IgD-negative memory B cell (primary cell): ENCODE data around the gene SYT7. TPM values are rescaled to one million over a fixed set of nuclear protein-coding genes. Genes with fewer than 3 reads are reported as not detected.
"Not testable (repeated sequence)": the region's sequence is repeated elsewhere in the genome, so short reads cannot be mapped to it uniquely, and the experiment has no call there.

Source experiments
- H3K27ac Mint-ChIP-seq, 3 donors: one replicate each; pipeline ENCODE4 v1.8.0; 2020 to 2022; ENCODE audit warnings: mild to moderate bottlenecking in 3 of 3, mixed read lengths in 3 of 3, moderate library complexity in 1 of 3
- H3K27me3 Mint-ChIP-seq: one replicate; pipeline ENCODE4 v1.8.0; 2021; ENCODE audit warnings: mixed read lengths
- H3K36me3 Mint-ChIP-seq: one replicate; pipeline ENCODE4 v1.8.0; 2020; ENCODE audit warnings: mild to moderate bottlenecking, mixed read lengths
- H3K4me1 Mint-ChIP-seq, 3 donors: one replicate each; pipeline ENCODE4 v1.8.0; 2020 to 2022; ENCODE audit warnings: mixed read lengths in 3 of 3, mild to moderate bottlenecking in 1 of 3
- H3K4me3 Mint-ChIP-seq, 4 donors: one replicate each; pipeline ENCODE4 v1.8.0; 2020 to 2022; ENCODE audit warnings: mild to moderate bottlenecking in 4 of 4, mixed read lengths in 4 of 4, moderate library complexity in 3 of 4
- H3K9me3 Mint-ChIP-seq, 3 donors: one replicate each; pipeline ENCODE4 v1.8.0; 2020 to 2021; ENCODE audit warnings: mixed read lengths in 3 of 3, mild to moderate bottlenecking in 1 of 3
- polyA plus RNA-seq: library from polyadenylated mRNA; unstranded; fragments of 300-500 nt; fragmentation: Illumina TruSeq; gene quantifications from one replicate; pipeline ENCODE4 v1.2.3, GENCODE V29; 2021

SYT7 gene
- polyA plus RNA-seq, 1 donor from 2014 or later, result not detected

- Mint-ChIP-seq H3K4me3 (no peak overlapping the region), H3K27ac (no peak overlapping the region), H3K9me3 (no peaks in the 10 kb centered on the region), H3K36me3 (peaks cover 10% of the 10 kb centered on the region), H3K27me3 (no peaks in the 10 kb centered on the region), H3K4me1 (peaks cover 0 to 4% (median 0%) of the 10 kb centered on the region in 3 donors)
Observed at GRCh38 chr11:61475433-61475832, 105.4 kb downstream of the SYT7 start.

DNA sequence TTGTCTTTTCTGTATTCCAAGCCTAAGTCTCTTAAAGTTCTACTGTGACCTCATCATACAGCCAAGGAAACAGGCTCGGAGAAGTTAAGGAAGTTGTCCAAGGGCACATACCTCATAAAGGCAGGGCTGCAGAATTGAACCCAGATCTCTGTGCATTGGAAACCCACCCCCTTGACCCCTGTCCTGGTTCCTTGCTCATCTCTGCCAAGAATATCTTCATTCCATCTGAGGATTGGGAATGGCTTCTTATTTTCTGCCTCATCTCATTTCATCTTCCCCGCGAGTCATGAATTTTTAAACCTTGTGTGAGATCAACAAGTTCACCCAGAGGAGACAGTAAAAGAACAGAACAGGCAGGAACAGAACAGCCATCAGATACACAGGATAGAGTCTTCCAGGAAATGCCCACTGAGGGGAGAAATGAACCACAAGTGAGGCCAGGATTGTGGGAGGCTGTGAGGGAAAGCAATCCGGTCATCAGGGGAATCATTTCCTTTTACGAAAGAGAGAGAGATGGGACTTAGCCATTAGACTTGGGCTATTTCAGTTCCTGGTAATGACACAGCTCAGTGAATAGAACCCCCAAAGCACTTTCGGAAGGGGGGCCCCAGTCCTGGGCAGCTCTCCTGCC is 106.7 kb downstream of the SYT7 start:
- Mint-ChIP-seq H3K36me3 (peaks cover 15% of the 10 kb centered on the region), H3K9me3 (no peaks in the 10 kb centered on the region), H3K4me3 (no peak overlapping the region), H3K4me1 (peaks cover 0 to 4% (median 0%) of the 10 kb centered on the region in 3 donors), H3K27me3 (no peaks in the 10 kb centered on the region), H3K27ac (peak overlapping the region in 1 of 3 donors; percentile 19)

GRCh38 chr11:61473370-61474012 is 107.4 kb downstream of the SYT7 start:
- no peak overlapping the region for H3K27ac Mint-ChIP-seq

DNA sequence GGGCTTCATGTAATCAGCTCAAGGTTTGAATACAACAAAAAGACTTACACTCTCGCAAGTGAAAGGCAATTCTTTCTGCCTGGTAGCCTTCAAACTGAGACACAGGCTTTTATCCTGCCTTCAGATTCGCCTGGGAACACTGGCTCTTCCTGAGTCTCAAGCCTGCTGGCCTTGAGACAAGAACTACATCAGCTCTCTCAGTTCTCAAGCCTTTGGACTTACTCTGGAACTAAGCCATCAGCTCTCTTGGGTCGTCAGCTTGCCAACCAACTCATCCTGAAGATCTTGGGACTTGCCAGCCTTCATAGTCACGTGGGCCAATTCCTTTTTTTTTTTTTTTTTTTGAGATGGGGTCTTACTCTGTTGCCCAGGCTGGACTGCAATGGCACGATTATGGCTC is 108.0 kb downstream of the SYT7 start:
- Mint-ChIP-seq H3K4me1 (peaks cover 0 to 2% (median 0%) of the 10 kb centered on the region in 3 donors), H3K27me3 (no peaks in the 10 kb centered on the region), H3K4me3 (no peak overlapping the region), H3K36me3 (peaks cover 16% of the 10 kb centered on the region), H3K9me3 (no peaks in the 10 kb centered on the region), H3K27ac (no peak overlapping the region)

More at GRCh38 chr11:61473370-61474012, 107.4 kb downstream of the SYT7 start:
- peaks cover 0 to 4% (median 0%) of the 10 kb centered on the region in 3 donors for H3K4me1 Mint-ChIP-seq
- peaks cover 15% of the 10 kb centered on the region for H3K36me3 Mint-ChIP-seq
- H3K27me3 Mint-ChIP-seq, result no peaks in the 10 kb centered on the region
- no peaks in the 10 kb centered on the region for H3K9me3 Mint-ChIP-seq
- no peak overlapping the region for H3K4me3 Mint-ChIP-seq

DNA sequence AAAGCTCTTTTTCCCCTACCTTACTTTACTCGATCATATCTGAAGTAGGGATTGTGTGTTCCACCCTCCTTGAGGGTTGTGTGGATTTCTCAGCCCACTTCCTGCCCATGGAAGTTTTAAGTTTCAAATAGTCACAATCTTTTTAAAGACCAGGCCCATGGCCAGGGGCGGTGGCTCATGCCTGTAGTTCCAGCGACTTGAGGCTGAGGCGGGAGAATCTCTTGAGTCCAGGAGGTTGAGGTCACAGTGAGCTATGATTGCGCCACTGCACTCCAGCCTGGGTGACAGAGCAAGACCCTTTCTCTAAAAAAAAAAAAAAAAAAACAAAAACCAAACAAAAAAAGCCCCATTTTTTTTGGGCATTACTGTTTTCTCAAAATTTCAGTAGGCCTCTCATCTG is 108.6 kb downstream of the SYT7 start:
- H3K4me3 Mint-ChIP-seq, result no peak overlapping the region
- peaks cover 19% of the 10 kb centered on the region for H3K36me3 Mint-ChIP-seq
- no peaks in the 10 kb centered on the region for H3K27me3 Mint-ChIP-seq
- no peak overlapping the region for H3K27ac Mint-ChIP-seq
- H3K4me1 Mint-ChIP-seq, result peaks cover 0 to 2% (median 0%) of the 10 kb centered on the region in 3 donors
- no peaks in the 10 kb centered on the region for H3K9me3 Mint-ChIP-seq

- Mint-ChIP-seq H3K36me3 (peaks cover 19% of the 10 kb centered on the region), H3K27ac (peak overlapping the region in 1 of 3 donors; percentile 39)
Observed at GRCh38 chr11:61468002-61468401, 112.9 kb downstream of the SYT7 start.

DNA sequence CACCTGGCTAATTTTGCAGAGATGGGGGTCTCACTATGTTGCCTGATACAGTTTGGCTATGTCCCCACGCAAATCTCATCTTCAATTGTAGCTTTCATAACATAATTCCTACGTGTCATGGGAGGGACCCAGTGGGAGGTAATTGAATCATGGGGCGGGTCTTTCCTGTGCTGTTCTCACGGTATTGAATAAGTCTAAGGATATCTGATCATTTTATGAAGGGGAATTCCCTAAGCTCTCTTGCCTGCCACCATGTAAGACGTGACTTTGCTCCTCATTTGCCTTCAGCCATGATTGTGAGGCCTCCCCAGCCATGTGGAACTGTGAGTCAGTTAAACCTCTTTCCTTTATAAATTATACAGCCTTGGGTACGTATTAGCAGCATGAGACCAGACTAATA is 113.3 kb downstream of the SYT7 start:
- H3K4me3 Mint-ChIP-seq, H3K9me3 Mint-ChIP-seq, H3K27ac Mint-ChIP-seq, H3K4me1 Mint-ChIP-seq, H3K27me3 Mint-ChIP-seq: not testable (repeated sequence)
- peaks cover 17% of the 10 kb centered on the region for H3K36me3 Mint-ChIP-seq

More at GRCh38 chr11:61468002-61468401, 112.9 kb downstream of the SYT7 start:
- H3K4me1 Mint-ChIP-seq, result peaks cover 0 to 2% (median 0%) of the 10 kb centered on the region in 3 donors
- H3K4me3 Mint-ChIP-seq, result no peak overlapping the region
- H3K27me3 Mint-ChIP-seq, result no peaks in the 10 kb centered on the region
- H3K9me3 Mint-ChIP-seq, result no peaks in the 10 kb centered on the region

Other genes starting within 250 kb of the SYT7 start
- 81.7 TPM for gene DDB1, start 248.0 kb downstream of the SYT7 start, polyA plus RNA-seq
- 46.1 TPM for gene TKFC, start 247.8 kb downstream of the SYT7 start, polyA plus RNA-seq
- 594 TPM for gene CYB561A3, start 219.2 kb downstream of the SYT7 start, polyA plus RNA-seq
- 44.1 TPM for gene TMEM138, start 218.7 kb downstream of the SYT7 start, polyA plus RNA-seq
- 67.0 TPM for gene TMEM216, start 188.5 kb downstream of the SYT7 start, polyA plus RNA-seq
- gene CPSF7, start 151.1 kb downstream of the SYT7 start, polyA plus RNA-seq, result 26.9 TPM
- gene SDHAF2, start 151.0 kb downstream of the SYT7 start, polyA plus RNA-seq, result 86.0 TPM
- gene LRRC10B, start 72.3 kb downstream of the SYT7 start, polyA plus RNA-seq, result not detected
- gene DAGLA, start 99.3 kb upstream of the SYT7 start, polyA plus RNA-seq, result not detected
- gene MYRF, start 171.6 kb upstream of the SYT7 start, polyA plus RNA-seq, result not detected
- 210 TPM for gene TMEM258, start 211.5 kb upstream of the SYT7 start, polyA plus RNA-seq
- 12.6 TPM for gene FEN1, start 211.8 kb upstream of the SYT7 start, polyA plus RNA-seq
- gene FADS1, start 235.9 kb upstream of the SYT7 start, polyA plus RNA-seq, result 1.6 TPM
- 0.63 TPM for gene FADS2, start 247.2 kb upstream of the SYT7 start, polyA plus RNA-seq